ENCODE data around the gene CARD8. TPM values are rescaled to one million over a fixed set of nuclear protein-coding genes. Genes with fewer than 3 reads are reported as not detected.
A peak's percentile ranks its signal among the peaks of the same experiment; 100 is the strongest.

CARD8 gene
- total and polyA plus RNA-seq, 2 of the 8 experiments (the other 6 are each of a cell fraction or from before 2014, with no cell fraction given): 8.9 to 24.4 TPM

GRCh38 chr19:48203794-48204628 lies 51.7 kb downstream of the CARD8 start (continued):
- TF ChIP-seq TBP (IDR thresholded peaks at IDR 0.05; ENCODE audit: low read depth, low read length) (peak; percentile 49), KDM4A (IDR thresholded peaks at IDR 0.05; ENCODE audit: low read depth, low read length, severe bottlenecking) (peak; percentile 2), HDAC2 (IDR thresholded peaks at IDR 0.05; ENCODE audit: borderline replicate concordance in 1 of 2, low read depth in 2 of 2, low read length in 2 of 2) (no peak; a peak in 1 of 4 replicates), PHF8 (conservative IDR thresholded peaks at IDR 0.05; ENCODE audit: low read depth, low read length) (peak; percentile 35; the same call in 1 of the 2 replicates), TCF12 (IDR thresholded peaks at IDR 0.05; ENCODE audit: low read depth, low read length) (no peak), USF2 (IDR thresholded peaks at IDR 0.05; ENCODE audit: low read length) (no peak), SP2 (IDR thresholded peaks at IDR 0.05; ENCODE audit: low read length) (no peak), CTCF (IDR thresholded peaks at IDR 0.05; ENCODE audit: control extremely low read depth in 1 of 3, insufficient read depth in 1 of 3, low read depth in 1 of 3, low read length in 3 of 3) (no peak), ZNF274 (IDR thresholded peaks at IDR 0.05; ENCODE audit: borderline replicate concordance, extremely low read depth, low read length) (no peak), BRCA1 (IDR thresholded peaks at IDR 0.05; ENCODE audit: low read depth, low read length) (no peak), E2F6 (IDR thresholded peaks at IDR 0.05) (peak; percentile 98), JUN (IDR thresholded peaks at IDR 0.05; ENCODE audit: low read depth, low read length) (no peak), RFX5 (IDR thresholded peaks at IDR 0.05; ENCODE audit: borderline replicate concordance, low read depth, low read length) (no peak), SRF (IDR thresholded peaks at IDR 0.05; ENCODE audit: low read depth, low read length) (no peak), CBX8 (IDR thresholded peaks at IDR 0.05; ENCODE audit: borderline replicate concordance, low read depth, low read length) (no peak), TAF1 (IDR thresholded peaks at IDR 0.05; ENCODE audit: low read depth, low read length) (peak; percentile 77), EZH2 (IDR thresholded peaks at IDR 0.05; ENCODE audit: low read depth, low read length, severe bottlenecking) (no peak)

Measured in H1 (cell line).